H4 (cell line): ENCODE measurements around the gene TMEM208. TPM values are rescaled to one million over a fixed set of nuclear protein-coding genes. Genes with fewer than 3 reads are reported as not detected.

ENCODE experiments used
- DNase-seq: peaks from one replicate; pipeline ENCODE4 v3.0.0-alpha.2; 2015; ENCODE audit warnings: low spot score
- total RNA-seq: library from RNA; depleted of rRNA; stranded (reverse); fragments of >200 nt; shearing (Covaris generic); gene quantifications from 2 replicates; pipeline ENCODE4 v1.2.3, GENCODE V29; 2014

Gene TMEM208
- total RNA-seq, 1 experiment from 2014 or later = 31.1 TPM

GRCh38 chr16:67191995-67192681, 34.8 kb upstream of the TMEM208 start, which contains the start of gene E2F4:
TSS of gene E2F4 (plus strand) at chr16:67192155. CDS start at chr16:67192228, 73 bp downstream.
- peak; percentile 93 for DNase-seq

GRCh38 chr16:67192781-67193361, 34.1 kb upstream of the TMEM208 start:
- DNase-seq = no peak

GRCh38 chr16:67193536-67193935, 33.4 kb upstream of the TMEM208 start:
- DNase-seq = no peak

DNA sequence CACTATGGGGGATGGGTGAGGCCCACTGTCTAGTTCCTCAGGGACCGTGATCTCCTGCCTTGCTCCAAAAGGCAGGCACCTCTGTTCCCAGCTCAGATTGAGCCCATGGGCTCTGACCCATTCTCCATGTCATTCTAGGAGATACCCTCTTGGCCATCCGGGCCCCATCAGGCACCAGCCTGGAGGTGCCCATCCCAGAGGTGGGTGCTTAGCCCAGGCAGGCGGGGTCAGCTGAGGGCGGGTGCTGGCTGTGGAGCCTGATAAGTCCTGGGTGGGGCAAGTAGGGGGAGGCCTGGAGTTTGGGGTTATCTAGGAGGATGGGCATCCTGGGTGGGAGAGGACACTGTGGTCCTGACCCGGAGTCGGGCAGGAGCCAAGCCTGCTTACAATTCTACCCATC, 32.7 kb upstream of the TMEM208 start:
- no peak for DNase-seq

DNA sequence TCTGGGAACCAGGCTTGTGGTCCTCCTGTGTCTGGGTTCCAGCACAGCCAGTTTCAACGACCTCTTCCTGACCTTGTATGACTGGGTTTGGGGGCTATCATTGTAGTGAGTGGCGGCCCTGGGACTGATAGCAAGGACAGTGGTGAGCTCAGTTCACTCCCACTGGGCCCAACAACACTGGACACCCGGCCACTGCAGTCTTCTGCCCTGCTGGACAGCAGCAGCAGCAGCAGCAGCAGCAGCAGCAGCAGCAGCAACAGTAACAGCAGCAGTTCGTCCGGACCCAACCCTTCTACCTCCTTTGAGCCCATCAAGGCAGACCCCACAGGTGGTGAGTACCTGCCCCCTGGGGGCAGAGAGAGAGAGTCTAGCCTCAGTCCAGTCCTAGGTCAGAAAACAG, 31.3 kb upstream of the TMEM208 start:
- DNase-seq = no peak

DNA sequence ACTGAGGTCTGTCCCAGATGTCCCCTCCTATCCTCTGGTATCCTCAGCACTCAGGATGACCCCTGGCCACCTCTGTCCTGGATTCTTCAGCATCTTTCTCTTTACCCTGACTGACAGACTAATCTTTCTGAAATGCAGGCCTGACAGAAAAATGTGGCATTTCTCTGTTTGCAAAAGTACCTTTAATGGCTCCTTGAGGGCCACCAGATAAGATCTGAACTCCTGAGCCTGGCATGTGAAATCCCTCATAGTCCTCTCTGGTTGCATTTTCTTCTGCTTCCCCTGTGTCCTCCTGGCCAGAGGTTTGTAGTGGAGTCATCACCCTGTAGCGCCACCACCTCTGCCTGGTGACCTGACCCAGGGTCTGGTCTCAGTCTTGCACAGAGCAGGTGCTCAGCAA, 30.0 kb upstream of the TMEM208 start:
- no peak for DNase-seq

- no peak for DNase-seq
Observed at GRCh38 chr16:67197704-67198103, 29.2 kb upstream of the TMEM208 start.

DNA sequence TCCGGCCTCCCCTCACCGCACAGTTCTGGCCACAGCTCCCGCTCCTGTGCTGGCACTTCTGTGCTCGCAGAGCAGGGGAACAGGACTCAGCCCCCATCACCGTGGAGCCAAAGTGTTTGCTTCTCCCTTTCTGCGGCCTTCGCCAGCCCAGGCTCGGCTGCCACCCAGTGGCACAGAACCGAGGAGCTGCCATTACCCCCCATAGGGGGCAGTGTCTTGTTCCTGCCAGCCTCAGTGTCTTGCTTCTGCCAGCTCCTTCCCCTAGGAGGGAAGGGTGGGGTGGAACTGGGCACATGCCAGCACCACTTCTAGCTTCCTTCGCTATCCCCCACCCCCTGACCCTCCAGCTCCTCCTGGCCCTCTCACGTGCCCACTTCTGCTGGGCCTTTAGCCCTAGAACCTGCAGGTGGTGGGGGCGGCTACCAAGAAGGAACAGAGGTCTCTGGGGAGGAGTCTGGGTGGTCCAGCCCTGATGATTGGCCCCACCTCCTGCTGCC, 28.6 kb upstream of the TMEM208 start:
- no peak for DNase-seq

- DNase-seq = no peak
Observed at GRCh38 chr16:67199011-67199807, 27.7 kb upstream of the TMEM208 start, which contains the start of gene ELMO3. TSS of gene ELMO3 (plus strand) at chr16:67199131. CDS start at chr16:67199327, 196 bp downstream.

GRCh38 chr16:67199808-67200198, 27.1 kb upstream of the TMEM208 start:
- no peak for DNase-seq

DNA sequence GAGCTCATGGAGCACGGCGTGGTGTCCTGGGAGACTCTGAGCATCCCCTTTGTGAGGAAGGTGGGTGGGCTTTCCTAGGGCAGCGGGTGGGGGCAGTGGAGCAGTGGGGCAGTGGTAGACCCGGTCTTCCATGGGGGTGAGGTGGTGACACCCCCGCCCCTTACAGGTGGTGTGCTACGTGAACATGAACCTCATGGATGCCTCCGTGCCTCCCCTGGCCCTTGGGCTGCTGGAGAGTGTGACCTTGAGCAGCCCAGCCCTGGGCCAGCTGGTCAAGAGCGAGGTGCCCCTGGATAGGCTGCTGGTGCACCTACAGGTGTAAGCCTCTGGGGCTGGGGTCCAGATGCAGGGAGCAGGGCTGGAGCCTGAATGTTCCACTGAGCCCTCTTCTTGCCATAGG, 26.4 kb upstream of the TMEM208 start:
- no peak for DNase-seq

- DNase-seq = no peak
Observed at GRCh38 chr16:67201411-67202345, 25.3 kb upstream of the TMEM208 start.

- DNase-seq = no peak
Observed at GRCh38 chr16:67202426-67202825, 24.5 kb upstream of the TMEM208 start.

DNA sequence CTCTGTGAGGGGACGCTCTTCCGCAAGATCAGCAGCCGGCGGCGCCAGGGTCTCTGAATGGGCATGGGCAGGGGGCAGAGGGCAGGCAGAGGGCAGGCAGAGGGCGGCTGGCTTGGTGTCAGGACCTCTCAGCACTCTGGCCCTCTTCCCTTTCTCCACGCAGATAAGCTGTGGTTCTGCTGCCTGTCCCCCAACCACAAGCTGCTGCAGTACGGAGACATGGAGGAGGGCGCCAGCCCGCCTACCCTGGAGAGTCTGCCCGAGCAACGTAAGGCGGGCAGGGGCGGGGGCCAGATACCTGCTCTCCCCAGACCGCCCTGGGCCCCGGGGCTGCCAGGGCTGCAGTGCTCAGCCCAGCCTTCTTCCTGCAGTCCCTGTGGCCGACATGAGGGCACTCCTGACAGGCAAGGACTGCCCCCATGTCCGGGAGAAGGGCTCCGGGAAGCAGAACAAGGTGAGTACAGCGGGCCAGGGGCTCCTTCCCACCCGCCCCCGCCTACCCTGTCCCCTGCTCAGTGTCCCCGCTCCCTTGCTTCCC, 23.9 kb upstream of the TMEM208 start:
- DNase-seq = no peak

GRCh38 chr16:67204076-67204475, 22.9 kb upstream of the TMEM208 start:
- DNase-seq = no peak

DNA sequence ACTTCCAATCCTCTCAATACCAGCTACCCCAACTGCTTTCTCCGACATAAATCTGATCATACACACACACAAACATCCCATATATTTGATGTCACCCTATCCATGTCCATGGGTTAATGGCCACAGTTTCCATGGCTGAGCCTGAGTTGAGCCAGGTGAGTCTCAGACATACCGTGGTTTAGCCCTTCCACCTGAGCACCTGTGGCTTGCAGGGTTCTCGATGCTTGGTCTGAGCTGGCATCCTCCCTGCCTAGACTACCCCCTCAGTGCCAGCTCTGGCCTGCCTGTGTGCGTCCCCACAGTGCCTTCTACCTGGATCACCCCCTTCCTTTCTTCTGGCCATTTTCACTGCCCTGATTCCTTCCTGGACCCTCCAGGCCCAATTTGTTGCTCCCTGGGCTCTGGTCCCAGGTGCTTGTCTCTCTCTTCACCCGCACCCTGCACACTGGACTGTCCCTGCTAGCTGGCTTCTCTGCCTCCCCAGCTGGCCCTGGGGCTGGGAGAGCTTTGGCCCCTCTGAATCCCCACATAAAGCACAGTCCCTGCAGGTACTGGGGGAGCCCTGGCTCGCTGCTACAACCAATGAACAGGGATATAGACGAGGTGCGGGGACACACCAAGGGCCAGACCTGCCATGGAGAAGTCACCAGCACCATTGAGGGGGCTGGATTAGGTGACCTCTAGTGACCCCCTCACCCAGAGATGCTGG, 20.6 kb upstream of the TMEM208 start:
- no peak for DNase-seq

DNA sequence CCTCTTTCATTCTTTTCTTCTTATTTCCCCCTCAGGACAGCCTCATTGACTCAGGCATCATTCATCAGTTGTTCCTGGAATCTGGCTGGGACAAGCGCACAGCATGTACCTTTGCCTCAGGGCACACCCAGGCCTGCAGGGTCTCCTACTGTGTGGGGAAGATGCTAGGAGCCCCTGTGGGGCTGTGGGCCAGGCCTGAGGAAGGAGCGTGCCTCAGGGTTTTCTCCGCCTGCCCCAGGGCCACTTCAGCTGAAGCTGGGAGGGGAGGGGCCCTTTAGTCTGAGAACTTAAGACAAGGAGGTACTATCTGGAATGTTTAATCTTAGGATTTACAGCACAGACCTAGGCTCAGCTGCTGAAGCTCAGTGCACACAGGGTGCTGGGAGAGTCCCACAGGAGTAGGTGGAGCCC, 20.1 kb upstream of the TMEM208 start:
- DNase-seq = no peak

DNA sequence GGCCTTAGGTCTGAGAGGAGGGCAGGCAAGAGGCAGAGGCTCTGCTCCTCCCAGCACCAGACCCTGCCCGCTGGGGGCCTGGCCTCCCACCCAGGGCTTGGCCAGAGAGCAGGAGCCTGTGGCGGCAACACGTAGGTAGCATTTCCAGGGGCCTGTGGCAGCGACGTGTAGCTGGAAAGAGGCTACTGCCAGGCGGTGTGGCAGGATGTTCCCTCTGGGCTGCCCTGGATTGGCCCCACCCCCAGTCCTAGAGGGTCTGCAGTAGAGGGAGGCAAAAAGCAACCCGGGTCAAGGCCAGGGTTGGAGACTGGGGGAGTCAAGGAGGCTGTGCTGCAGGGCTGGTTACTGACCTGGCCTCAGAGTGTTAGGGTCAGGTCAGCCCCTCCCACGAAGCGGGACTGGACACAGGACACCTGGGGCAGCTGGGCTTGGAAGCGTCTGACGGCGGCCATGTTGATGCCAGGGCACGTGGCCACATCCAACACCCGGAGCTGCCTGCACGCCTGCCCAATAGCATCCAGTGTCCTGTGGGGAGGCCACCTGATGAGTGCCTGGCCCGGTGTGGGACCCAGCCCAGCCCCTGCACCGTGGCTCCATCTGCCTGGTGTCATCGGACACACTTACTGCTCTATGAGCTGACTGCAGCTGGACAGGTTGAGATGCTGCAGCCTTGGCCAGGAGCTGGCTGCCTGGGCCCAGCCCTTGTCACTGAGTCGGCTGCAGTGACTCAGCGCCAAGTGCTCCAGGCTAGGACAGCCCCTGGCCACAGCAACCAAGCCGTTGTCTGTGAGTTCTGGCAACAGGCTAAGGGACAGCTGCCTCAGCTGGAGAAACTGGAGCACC, 19.5 kb upstream of the TMEM208 start:
- DNase-seq = peak; percentile 43

DNA sequence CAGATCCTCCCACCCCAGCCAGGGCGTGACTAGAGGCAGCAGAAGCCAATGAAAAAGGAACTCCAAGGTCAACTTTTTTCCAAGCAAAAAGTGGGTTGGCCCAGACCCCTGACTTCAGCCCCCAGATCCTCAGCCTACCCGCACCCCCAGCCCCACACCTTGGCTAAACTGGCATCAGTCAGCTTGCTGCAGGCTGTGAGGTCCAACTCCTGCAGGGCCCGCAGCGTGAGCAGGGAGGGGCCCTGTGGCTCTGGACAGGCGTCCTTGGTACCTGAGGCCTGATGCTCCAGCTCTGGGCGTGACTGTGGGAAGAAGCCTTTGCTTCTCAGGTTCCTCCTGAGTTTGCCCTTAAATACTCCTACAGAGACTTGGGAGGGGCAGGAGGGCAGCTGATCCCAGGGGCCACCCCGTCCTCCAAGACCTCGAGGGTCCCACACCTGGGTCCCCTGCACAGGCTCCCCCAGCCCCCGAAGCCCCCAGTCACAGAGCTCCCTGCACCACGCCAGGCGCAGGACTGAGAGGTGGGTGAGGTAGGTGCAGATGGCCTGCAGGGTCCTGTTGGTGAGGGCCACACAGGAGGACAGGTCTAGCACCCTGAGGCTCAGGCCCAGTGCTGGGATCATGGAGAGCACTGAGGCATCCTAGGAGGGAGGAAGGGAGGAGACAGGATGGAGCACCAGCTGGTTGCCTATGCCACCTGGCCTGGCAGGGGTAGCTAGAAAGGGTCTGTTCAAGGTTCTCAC, 18.6 kb upstream of the TMEM208 start:
- no peak for DNase-seq
